ENCODE measurements around the gene NLN.
A peak's percentile ranks its signal among the peaks of the same experiment; 100 is the strongest.

The NLN gene

GRCh38 chr5:65811885-65812284 lies 89.9 kb downstream of the NLN start:
- no peak for DNase-seq

GRCh38 chr5:65812648-65813047 lies 90.6 kb downstream of the NLN start:
- DNase-seq, result no peak

- no peak for DNase-seq
Observed at GRCh38 chr5:65813174-65813573, 91.2 kb downstream of the NLN start.

- no peak for DNase-seq
Observed at GRCh38 chr5:65815161-65815560, 93.2 kb downstream of the NLN start.

GRCh38 chr5:65816729-65817128 lies 94.7 kb downstream of the NLN start:
- DNase-seq, result no peak

- DNase-seq, result no peak
Observed at GRCh38 chr5:65817931-65818330, 95.9 kb downstream of the NLN start.

- no peak for DNase-seq
Observed at GRCh38 chr5:65818592-65818991, 96.6 kb downstream of the NLN start.

- DNase-seq, result no peak
Observed at GRCh38 chr5:65819215-65819904, 97.4 kb downstream of the NLN start.

- DNase-seq, result no peak
Observed at GRCh38 chr5:65819905-65820240, 97.9 kb downstream of the NLN start.

- DNase-seq, result no peak
Observed at GRCh38 chr5:65820373-65820772, 98.4 kb downstream of the NLN start.

GRCh38 chr5:65821966-65822365 lies 100.0 kb downstream of the NLN start:
- DNase-seq, result no peak

GRCh38 chr5:65822710-65823109 lies 100.7 kb downstream of the NLN start:
- DNase-seq, result no peak

GRCh38 chr5:65823204-65823603 lies 101.2 kb downstream of the NLN start:
- DNase-seq, result no peak

- no peak for DNase-seq
Observed at GRCh38 chr5:65823845-65824445, 101.9 kb downstream of the NLN start.

GRCh38 chr5:65825408-65826328 lies 103.7 kb downstream of the NLN start:
- DNase-seq, result peak; percentile 80

- DNase-seq, result no peak
Observed at GRCh38 chr5:65828022-65828896, 106.3 kb downstream of the NLN start.

GRCh38 chr5:65830856-65831255 lies 108.9 kb downstream of the NLN start:
- DNase-seq, result no peak

GRCh38 chr5:65831276-65831675 lies 109.3 kb downstream of the NLN start:
- no peak for DNase-seq

- DNase-seq, result no peak
Observed at GRCh38 chr5:65832152-65832551, 110.1 kb downstream of the NLN start.

- no peak for DNase-seq
Observed at GRCh38 chr5:65832603-65833228, 110.7 kb downstream of the NLN start.

- DNase-seq, result no peak
Observed at GRCh38 chr5:65833780-65834179, 111.8 kb downstream of the NLN start.

- no peak for DNase-seq
Observed at GRCh38 chr5:65834306-65834705, 112.3 kb downstream of the NLN start.
